ENCODE results near the gene NHLRC2. TPM values are rescaled to one million over a fixed set of nuclear protein-coding genes. Genes with fewer than 3 reads are reported as not detected.

The NHLRC2 gene
- total RNA-seq, 1 donor from 2014 or later: 23.5 TPM

- TF ChIP-seq CTCF (IDR thresholded peaks at IDR 0.05; ENCODE audit: partially characterized antibody, unreplicated experiment): no peak
- DNase-seq: no peak
- Mint-ChIP-seq H3K27ac (ENCODE audit: unreplicated experiment) (no peak overlapping the region), H3K9me3 (ENCODE audit: unreplicated experiment) (no peaks in the 10 kb centered on the region), H3K27me3 (ENCODE audit: unreplicated experiment) (no peaks in the 10 kb centered on the region), H3K36me3 (ENCODE audit: unreplicated experiment) (no peaks in the 10 kb centered on the region), H3K4me1 (ENCODE audit: low read depth, unreplicated experiment) (no peaks in the 10 kb centered on the region), H3K4me3 (ENCODE audit: unreplicated experiment) (no peak overlapping the region)
Observed at GRCh38 chr10:113882240-113882639, 27.8 kb downstream of the NHLRC2 start.

- no peaks in the 10 kb centered on the region for H3K27me3 Mint-ChIP-seq (ENCODE audit: unreplicated experiment)
- H3K36me3 Mint-ChIP-seq (ENCODE audit: unreplicated experiment): no peaks in the 10 kb centered on the region
- H3K9me3 Mint-ChIP-seq (ENCODE audit: unreplicated experiment): no peaks in the 10 kb centered on the region
- TF ChIP-seq CTCF (IDR thresholded peaks at IDR 0.05; ENCODE audit: partially characterized antibody, unreplicated experiment): no peak
- H3K4me1 Mint-ChIP-seq (ENCODE audit: low read depth, unreplicated experiment): no peaks in the 10 kb centered on the region
- no peak overlapping the region for H3K27ac Mint-ChIP-seq (ENCODE audit: unreplicated experiment)
- DNase-seq: no peak
- no peak overlapping the region for H3K4me3 Mint-ChIP-seq (ENCODE audit: unreplicated experiment)
Observed at GRCh38 chr10:113889911-113890310, 35.5 kb downstream of the NHLRC2 start.

GRCh38 chr10:113890769-113891168, 36.3 kb downstream of the NHLRC2 start:
- peaks cover 6% of the 10 kb centered on the region for H3K36me3 Mint-ChIP-seq (ENCODE audit: unreplicated experiment)
- no peaks in the 10 kb centered on the region for H3K27me3 Mint-ChIP-seq (ENCODE audit: unreplicated experiment)
- H3K4me1 Mint-ChIP-seq (ENCODE audit: low read depth, unreplicated experiment): no peaks in the 10 kb centered on the region
- TF ChIP-seq CTCF (IDR thresholded peaks at IDR 0.05; ENCODE audit: partially characterized antibody, unreplicated experiment): no peak
- H3K27ac Mint-ChIP-seq (ENCODE audit: unreplicated experiment): no peak overlapping the region
- no peaks in the 10 kb centered on the region for H3K9me3 Mint-ChIP-seq (ENCODE audit: unreplicated experiment)
- no peak overlapping the region for H3K4me3 Mint-ChIP-seq (ENCODE audit: unreplicated experiment)
- no peak for DNase-seq

GRCh38 chr10:113891476-113891875, 37.0 kb downstream of the NHLRC2 start:
- no peak for DNase-seq
- no peak for TF ChIP-seq CTCF (IDR thresholded peaks at IDR 0.05; ENCODE audit: partially characterized antibody, unreplicated experiment)
- no peak overlapping the region for H3K4me3 Mint-ChIP-seq (ENCODE audit: unreplicated experiment)
- no peaks in the 10 kb centered on the region for H3K4me1 Mint-ChIP-seq (ENCODE audit: low read depth, unreplicated experiment)
- H3K9me3 Mint-ChIP-seq (ENCODE audit: unreplicated experiment): no peaks in the 10 kb centered on the region
- no peak overlapping the region for H3K27ac Mint-ChIP-seq (ENCODE audit: unreplicated experiment)
- peaks cover 6% of the 10 kb centered on the region for H3K36me3 Mint-ChIP-seq (ENCODE audit: unreplicated experiment)
- H3K27me3 Mint-ChIP-seq (ENCODE audit: unreplicated experiment): no peaks in the 10 kb centered on the region

- H3K27me3 Mint-ChIP-seq (ENCODE audit: unreplicated experiment): no peaks in the 10 kb centered on the region
Observed at GRCh38 chr10:113893570-113893969, 39.1 kb downstream of the NHLRC2 start.

More at GRCh38 chr10:113893570-113893969, 39.1 kb downstream of the NHLRC2 start:
- no peak overlapping the region for H3K27ac Mint-ChIP-seq (ENCODE audit: unreplicated experiment)
- no peak for TF ChIP-seq CTCF (IDR thresholded peaks at IDR 0.05; ENCODE audit: partially characterized antibody, unreplicated experiment)
- H3K4me1 Mint-ChIP-seq (ENCODE audit: low read depth, unreplicated experiment): no peaks in the 10 kb centered on the region
- H3K9me3 Mint-ChIP-seq (ENCODE audit: unreplicated experiment): no peaks in the 10 kb centered on the region
- H3K36me3 Mint-ChIP-seq (ENCODE audit: unreplicated experiment): peaks cover 6% of the 10 kb centered on the region
- H3K4me3 Mint-ChIP-seq (ENCODE audit: unreplicated experiment): no peak overlapping the region
- DNase-seq: no peak
